ENCODE data around the gene CAPN14. TPM values are rescaled to one million over a fixed set of nuclear protein-coding genes. Genes with fewer than 3 reads are reported as not detected.

Gene CAPN14, protein sequence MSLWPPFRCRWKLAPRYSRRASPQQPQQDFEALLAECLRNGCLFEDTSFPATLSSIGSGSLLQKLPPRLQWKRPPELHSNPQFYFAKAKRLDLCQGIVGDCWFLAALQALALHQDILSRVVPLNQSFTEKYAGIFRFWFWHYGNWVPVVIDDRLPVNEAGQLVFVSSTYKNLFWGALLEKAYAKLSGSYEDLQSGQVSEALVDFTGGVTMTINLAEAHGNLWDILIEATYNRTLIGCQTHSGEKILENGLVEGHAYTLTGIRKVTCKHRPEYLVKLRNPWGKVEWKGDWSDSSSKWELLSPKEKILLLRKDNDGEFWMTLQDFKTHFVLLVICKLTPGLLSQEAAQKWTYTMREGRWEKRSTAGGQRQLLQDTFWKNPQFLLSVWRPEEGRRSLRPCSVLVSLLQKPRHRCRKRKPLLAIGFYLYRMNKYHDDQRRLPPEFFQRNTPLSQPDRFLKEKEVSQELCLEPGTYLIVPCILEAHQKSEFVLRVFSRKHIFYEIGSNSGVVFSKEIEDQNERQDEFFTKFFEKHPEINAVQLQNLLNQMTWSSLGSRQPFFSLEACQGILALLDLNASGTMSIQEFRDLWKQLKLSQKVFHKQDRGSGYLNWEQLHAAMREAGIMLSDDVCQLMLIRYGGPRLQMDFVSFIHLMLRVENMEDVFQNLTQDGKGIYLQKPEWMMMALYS
- 0.10 to 0.39 TPM (median 0.15 TPM) in 3 replicates for total RNA-seq
- long read RNA-seq, result 0 reads

DNA sequence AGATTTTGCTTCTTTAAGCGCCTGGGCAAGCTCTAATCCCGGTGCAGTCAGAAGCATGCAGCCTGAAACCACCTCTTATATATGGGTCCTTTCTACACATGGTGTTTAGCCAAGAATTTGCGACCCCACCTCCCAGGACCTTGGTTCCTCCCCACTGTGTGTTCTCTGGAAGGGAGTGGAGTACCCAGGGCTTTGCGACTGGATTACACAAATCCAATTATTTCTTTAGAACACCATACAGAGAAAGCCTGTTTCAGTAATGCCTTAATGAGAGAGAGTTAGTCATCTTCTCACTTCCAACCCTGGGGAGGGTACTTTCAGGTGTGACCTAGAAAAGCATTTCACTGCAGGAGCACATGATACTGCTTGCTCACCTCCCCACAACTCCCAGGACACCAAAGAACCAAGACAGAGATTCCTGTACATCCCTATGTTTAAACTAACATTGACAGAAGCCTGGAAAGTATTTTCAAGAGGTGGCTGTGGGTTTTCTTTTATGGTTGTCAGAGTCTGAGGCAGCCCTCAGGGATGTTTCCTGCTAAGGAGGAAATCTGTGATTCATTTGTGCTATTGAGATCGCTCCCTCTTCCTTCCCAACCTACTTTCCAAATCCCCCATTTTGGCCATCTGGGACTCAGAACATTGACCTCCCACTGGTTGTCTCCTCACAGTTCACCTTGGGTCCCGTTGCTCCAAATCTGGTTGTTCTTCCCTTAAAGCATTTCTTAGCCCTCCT, at the start of gene CAPN14:
Gene CAPN14, minus strand, starts transcription at position 51 of the 736 bp plus-strand sequence. CDS start 12,068 bp downstream, outside the sequence.
- peaks cover 28% of the 10 kb centered on the region for H3K27me3 Mint-ChIP-seq (ENCODE audit: low read depth)
- no peaks in the 10 kb centered on the region for H3K9me3 Mint-ChIP-seq (ENCODE audit: low read depth)

DNA sequence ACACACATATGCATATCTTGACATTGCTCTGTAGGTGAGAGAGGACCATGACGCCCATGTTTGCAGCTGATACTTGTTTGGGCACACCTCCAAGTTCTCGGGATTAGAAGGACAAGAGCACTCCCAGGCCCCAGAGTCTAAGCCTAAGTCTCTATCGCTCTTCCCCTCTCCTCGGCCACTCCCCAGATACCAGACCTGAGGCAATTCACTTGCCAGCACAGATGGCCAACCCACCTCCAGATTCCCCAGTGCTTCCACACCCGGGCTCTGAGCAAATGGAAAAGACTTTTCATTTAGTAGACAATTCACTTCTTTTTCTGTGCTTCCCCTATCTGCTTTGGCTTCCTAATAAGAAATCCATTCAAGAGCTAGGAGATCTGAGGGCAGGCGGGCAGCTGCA, 49.5 kb upstream of the CAPN14 start:
- DNase-seq (ENCODE audit: low spot score), result no peak
- Mint-ChIP-seq H3K4me1 (ENCODE audit: low read depth) (peaks cover 32% of the 10 kb centered on the region), H3K4me3 (ENCODE audit: unreplicated experiment) (no peak overlapping the region), H3K9me3 (ENCODE audit: low read depth) (no peaks in the 10 kb centered on the region), H3K36me3 (ENCODE audit: low read depth) (peaks cover 19% of the 10 kb centered on the region), H3K27ac (ENCODE audit: unreplicated experiment) (no peak overlapping the region), H3K27me3 (ENCODE audit: low read depth) (no peaks in the 10 kb centered on the region)
- TF ChIP-seq, protein P1, sequence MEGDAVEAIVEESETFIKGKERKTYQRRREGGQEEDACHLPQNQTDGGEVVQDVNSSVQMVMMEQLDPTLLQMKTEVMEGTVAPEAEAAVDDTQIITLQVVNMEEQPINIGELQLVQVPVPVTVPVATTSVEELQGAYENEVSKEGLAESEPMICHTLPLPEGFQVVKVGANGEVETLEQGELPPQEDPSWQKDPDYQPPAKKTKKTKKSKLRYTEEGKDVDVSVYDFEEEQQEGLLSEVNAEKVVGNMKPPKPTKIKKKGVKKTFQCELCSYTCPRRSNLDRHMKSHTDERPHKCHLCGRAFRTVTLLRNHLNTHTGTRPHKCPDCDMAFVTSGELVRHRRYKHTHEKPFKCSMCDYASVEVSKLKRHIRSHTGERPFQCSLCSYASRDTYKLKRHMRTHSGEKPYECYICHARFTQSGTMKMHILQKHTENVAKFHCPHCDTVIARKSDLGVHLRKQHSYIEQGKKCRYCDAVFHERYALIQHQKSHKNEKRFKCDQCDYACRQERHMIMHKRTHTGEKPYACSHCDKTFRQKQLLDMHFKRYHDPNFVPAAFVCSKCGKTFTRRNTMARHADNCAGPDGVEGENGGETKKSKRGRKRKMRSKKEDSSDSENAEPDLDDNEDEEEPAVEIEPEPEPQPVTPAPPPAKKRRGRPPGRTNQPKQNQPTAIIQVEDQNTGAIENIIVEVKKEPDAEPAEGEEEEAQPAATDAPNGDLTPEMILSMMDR (IDR thresholded peaks at IDR 0.05), result no peak

More for the DNA sequence above, at the start of gene CAPN14:
- TF ChIP-seq, protein P1 (IDR thresholded peaks at IDR 0.05), result no peak
- no peak for DNase-seq (ENCODE audit: low spot score)
- Mint-ChIP-seq H3K27ac (ENCODE audit: unreplicated experiment) (no peak within 1 kb of the TSS), H3K36me3 (ENCODE audit: low read depth) (peaks cover 2% of the 10 kb centered on the region), H3K4me1 (ENCODE audit: low read depth) (no peaks in the 10 kb centered on the region), H3K4me3 (ENCODE audit: unreplicated experiment) (no peak within 1 kb of the TSS)

DNA sequence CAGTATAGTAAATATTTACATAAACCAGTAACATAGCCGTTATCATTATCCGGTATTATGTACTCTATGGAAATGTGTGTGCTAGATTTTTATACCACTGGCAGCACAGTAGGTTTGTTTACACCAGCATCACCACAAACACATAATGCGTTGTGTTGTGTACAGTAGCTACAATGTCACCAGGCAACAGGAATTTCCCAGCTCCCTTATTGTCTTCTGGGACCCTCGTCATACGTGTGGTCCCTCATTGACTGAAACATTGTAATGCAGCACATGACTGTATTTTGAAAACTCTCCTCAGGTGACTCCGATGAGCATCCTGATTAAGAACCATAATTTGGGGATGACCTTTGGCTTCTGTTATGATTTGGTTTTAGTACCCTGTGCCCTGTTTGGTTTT, 47.9 kb upstream of the CAPN14 start:
- no peak overlapping the region for H3K4me3 Mint-ChIP-seq (ENCODE audit: unreplicated experiment)
- H3K27ac Mint-ChIP-seq (ENCODE audit: unreplicated experiment), result no peak overlapping the region
- no peaks in the 10 kb centered on the region for H3K9me3 Mint-ChIP-seq (ENCODE audit: low read depth)
- H3K36me3 Mint-ChIP-seq (ENCODE audit: low read depth), result peaks cover 29% of the 10 kb centered on the region
- no peaks in the 10 kb centered on the region for H3K27me3 Mint-ChIP-seq (ENCODE audit: low read depth)
- DNase-seq (ENCODE audit: low spot score), result no peak
- peaks cover 20% of the 10 kb centered on the region for H3K4me1 Mint-ChIP-seq (ENCODE audit: low read depth)
- TF ChIP-seq, protein P1 (IDR thresholded peaks at IDR 0.05), result no peak

DNA sequence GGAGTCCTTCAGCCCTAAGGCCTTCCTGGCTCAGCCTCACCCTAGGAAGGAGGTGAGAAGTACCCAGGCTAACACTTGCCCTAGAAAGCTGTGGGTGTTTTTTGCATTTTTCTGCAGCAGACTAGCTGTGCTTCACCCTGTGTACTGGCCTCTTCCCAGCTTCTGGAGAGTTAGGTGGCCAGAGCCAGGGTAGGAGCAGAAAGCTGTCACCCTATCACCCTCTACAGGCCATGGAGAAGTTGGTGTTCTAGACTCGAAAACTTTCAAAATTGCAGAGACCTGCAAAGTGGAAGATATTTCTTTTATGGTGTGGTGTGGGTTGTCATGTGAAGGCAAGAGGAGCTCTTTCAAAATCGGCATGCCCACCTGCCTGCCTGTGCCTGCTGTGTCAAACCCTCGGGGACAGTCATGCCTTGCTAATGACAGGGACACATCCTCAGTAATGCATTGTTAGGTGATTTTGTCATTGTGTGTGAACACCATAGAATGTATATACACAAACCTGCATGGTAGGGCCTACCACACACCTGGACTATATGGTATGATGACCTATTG, 46.4 kb upstream of the CAPN14 start:
- no peak for DNase-seq (ENCODE audit: low spot score)
- Mint-ChIP-seq H3K4me1 (ENCODE audit: low read depth) (peaks cover 7% of the 10 kb centered on the region), H3K27me3 (ENCODE audit: low read depth) (no peaks in the 10 kb centered on the region), H3K36me3 (ENCODE audit: low read depth) (peaks cover 31% of the 10 kb centered on the region), H3K27ac (ENCODE audit: unreplicated experiment) (no peak overlapping the region), H3K4me3 (ENCODE audit: unreplicated experiment) (no peak overlapping the region), H3K9me3 (ENCODE audit: low read depth) (no peaks in the 10 kb centered on the region)
- TF ChIP-seq, protein P1 (IDR thresholded peaks at IDR 0.05), result peak; percentile 7

DNA sequence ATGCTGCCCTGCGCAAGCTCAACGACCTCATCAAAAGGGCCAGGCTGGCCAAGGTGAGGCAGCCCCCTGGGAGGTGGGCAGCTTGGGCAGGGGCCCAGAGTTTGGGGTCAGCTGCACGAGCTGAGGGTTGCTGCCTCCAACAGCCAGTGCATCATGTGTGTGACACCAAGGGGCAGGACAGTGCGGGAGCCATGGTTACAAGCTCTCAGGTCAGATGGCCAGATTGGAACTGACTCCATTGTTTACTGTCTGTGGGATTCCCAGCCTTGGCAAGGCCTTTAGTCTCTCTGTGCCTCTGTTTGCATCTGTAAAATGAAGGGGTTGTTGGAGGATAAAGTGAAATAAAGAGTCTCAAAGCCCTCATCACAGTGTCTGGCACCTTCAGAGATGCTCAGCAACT, 43.6 kb upstream of the CAPN14 start:
- Mint-ChIP-seq H3K27me3 (ENCODE audit: low read depth) (no peaks in the 10 kb centered on the region), H3K27ac (ENCODE audit: unreplicated experiment) (no peak overlapping the region), H3K9me3 (ENCODE audit: low read depth) (no peaks in the 10 kb centered on the region), H3K4me1 (ENCODE audit: low read depth) (peaks cover 3% of the 10 kb centered on the region), H3K36me3 (ENCODE audit: low read depth) (peaks cover 24% of the 10 kb centered on the region), H3K4me3 (ENCODE audit: unreplicated experiment) (no peak overlapping the region)
- TF ChIP-seq, protein P1 (IDR thresholded peaks at IDR 0.05), result no peak
- DNase-seq (ENCODE audit: low spot score), result no peak
